Astrocyte of the hippocampus (primary cell): ENCODE measurements around the gene ZNF641.
A peak's percentile ranks its signal among the peaks of the same experiment; 100 is the strongest.

ENCODE experiments used
- DNase-seq: peaks from one replicate; pipeline ENCODE4 v3.0.0; 2011; ENCODE audit warnings: low read depth, low spot score

Gene ZNF641

DNA sequence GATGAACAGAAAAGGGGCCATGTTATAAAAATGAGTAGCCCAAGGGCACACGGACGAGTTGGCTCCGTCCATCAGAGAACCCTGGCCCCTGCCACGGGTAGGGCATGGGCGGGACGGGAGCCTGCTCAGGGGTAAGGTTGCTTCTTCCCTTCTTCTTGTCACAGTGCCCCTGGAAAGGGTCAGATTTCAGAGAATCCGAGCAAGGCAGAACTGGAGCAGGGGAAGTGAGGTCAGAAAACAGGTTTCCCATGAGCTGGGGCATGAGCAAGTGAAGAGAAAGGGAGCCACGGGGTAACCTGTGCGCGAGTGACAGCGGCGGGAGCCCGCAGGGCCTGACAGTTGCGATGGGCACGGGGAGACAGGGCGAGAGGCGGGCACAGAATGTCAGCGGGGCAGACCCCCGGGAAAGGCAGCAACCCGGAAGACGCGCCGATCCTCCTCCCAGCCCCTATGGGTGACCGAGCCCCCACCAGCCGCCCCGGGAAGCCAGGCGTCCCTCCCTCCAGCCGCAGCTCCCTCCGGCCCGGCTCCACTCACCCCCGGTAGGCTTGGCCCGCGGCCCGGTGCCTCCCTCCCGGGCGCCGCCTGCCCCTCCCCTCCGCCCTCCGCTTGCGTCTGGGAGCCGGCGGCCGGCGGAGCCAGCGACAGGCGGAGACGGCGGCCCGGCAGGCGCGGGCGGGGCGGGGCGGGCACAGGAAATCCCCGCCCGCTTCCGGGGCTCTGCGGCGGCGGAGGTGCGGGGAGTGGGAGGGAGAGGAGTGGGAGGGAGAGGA lies at the start of gene ZNF641:
TSS of gene ZNF641 (minus strand) at position 671 of the 773 bp plus-strand sequence. CDS start 2,829 bp downstream, outside the sequence.
- DNase-seq, result peak; percentile 93

- DNase-seq, result no peak
Measured at GRCh38 chr12:48390026-48390425, 39.3 kb upstream of the ZNF641 start.

- DNase-seq, result no peak
Measured at GRCh38 chr12:48389409-48389808, 38.7 kb upstream of the ZNF641 start.

- DNase-seq, result no peak
Measured at GRCh38 chr12:48388938-48389337, 38.2 kb upstream of the ZNF641 start.

GRCh38 chr12:48388460-48388859 lies 37.7 kb upstream of the ZNF641 start:
- DNase-seq, result peak; percentile 7

GRCh38 chr12:48380596-48380995 lies 29.9 kb upstream of the ZNF641 start:
- no peak for DNase-seq

DNA sequence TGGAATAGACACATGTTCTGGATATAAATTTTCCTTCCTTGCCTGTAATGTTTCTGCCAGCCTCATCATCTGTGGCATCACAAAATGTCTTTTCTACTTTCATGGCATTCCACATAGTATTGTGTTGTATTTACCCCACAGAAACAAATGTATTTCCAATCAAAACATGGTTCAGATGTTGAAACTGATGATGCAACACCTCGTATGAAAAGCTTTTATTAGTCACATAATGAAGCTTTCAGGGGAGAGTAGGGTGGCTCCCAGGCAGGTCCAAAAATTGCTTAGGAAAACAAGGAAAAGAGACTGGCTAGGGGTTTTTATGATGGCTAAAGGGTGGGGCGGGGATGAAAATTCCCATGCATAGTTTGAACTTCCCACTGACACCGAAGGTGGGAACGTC lies 29.1 kb upstream of the ZNF641 start:
- DNase-seq, result no peak

GRCh38 chr12:48377646-48378045 lies 26.9 kb upstream of the ZNF641 start:
- no peak for DNase-seq

DNA sequence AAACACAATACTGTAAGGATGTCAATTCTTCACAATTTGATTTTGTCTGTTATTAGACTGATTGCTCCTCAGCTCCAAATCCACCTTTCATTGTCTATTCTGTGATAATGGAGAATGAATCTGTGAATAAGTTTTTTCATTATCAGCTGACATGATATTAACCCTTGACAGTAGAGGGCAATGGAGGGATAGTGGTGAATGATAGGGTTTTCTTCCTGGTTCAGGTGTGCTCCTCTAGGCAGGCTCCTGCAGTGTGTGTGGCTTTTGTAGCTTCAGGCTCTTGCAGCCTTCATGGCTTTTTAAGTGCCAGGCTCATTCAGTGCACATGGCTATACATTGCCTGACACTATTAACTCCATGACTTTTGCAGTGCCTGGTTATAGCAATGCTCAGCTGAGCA lies 23.4 kb upstream of the ZNF641 start:
- no peak for DNase-seq

- DNase-seq, result peak; percentile 50
Measured at GRCh38 chr12:48366131-48366530, 15.4 kb upstream of the ZNF641 start.

DNA sequence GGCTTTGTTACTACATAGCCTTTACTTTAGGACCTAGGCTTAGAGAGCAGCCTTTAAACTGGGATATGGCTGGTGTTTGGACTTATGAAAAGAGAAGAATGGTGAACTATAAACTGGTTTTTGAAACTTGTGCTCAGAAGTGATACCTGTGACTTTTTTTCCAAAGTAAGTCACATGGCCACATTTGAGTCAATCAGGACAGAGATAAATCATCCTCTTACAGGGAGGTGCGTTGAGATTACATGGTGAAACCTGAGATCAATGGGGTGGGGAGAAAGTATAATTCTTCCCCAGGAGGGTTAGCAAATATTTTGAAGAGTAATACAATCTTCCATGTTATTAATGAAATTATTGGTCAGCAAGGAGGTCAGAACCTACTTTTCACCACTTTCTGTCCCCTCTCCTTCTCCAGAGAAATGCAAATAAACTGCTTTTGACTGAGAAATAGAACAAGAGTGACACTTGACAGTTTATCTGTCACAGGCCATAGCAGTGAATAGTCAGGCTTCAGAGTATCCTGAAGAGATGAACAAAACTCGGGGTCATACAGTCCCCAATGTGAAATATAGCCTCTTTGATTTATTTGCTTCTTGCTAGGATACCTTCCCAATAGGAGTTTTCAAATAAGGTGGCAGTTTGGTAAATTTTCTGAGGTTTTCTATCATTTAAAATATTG lies 11.1 kb upstream of the ZNF641 start:
- no peak for DNase-seq

DNA sequence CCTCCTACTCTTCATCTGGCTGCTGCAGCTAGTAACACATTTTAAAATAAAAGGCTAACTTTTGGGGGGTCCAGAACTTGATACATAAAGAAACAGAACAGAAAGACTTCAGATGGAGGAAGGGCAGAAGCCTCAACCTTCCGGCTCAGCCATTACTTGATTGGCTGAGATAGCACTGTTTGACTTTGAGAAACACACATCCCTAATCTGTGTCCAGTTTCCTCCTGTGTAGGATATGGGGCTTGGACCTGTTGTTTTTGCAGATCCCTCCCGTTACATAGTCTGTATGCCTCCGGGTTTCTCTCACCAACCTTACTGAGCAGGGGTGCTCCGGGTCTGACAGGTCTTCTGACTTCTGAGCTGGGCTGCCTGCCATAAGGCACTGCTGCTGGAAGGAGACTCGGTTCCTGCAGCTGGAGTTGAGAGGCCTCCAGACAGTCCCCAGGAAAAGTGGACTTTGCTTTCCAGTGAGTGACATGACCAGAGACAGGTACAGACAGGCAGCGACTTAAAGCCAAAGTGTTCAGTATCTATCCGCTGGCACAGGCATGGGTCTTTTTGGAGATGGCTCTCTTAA lies 8.3 kb upstream of the ZNF641 start:
- no peak for DNase-seq

DNA sequence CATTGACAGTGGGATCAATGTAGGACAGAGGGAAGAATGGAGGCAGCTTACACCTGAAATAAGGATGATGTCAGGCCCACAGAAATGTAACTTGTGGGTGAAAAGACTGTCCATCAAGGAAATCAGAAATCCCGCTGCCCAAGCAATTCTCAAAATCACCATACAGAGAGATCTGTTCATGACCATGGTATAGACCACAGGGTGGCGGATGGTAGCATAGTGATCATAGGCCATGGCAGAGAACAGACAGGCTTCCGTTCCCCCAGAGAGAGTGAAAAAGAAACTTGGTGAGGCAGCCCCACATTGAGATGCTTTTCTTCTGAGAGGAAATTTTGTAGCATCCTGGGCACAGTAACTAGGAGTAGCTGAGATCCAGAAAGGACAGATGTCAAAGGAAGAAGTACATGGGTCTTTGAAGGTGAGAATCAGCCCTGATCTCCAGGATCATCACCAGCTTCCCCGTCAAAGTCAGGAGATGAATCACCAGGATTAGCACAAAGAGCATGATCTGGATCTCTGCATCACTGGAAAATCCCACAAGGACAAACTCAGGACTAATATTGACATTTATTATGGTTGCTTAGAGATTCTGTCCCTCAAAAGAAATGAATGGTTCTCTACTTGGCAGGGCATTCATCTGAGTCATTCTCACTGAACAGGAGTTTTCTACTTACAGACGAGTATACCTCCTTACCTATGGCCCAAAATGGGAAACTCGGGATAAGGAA lies 5.5 kb upstream of the ZNF641 start:
- DNase-seq, result peak; percentile 7

- no peak for DNase-seq
Measured at GRCh38 chr12:48352157-48352760, 1.5 kb upstream of the ZNF641 start.

- DNase-seq, result peak; percentile 80
Measured at GRCh38 chr12:48351022-48351708, 446 bp upstream of the ZNF641 start.

DNA sequence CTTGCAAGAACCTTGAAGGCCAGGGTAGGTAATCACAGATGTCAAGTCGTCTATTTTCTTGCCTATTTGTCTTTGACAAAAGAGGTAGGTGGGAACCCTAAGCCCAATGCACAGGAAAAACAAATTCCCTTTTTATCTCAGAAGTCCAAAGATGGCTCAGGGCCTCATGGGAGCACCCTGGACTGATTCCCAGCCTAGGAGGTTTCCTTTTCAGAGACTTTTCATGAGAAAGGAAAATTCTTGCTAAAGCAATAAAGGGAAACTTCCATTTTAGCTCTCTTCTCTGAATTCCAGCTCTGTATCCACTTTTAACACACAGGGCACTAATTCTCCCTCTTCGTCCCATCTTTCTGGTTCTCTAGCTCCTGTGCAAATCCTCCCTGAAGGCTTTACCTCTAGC lies 1.2 kb downstream of the ZNF641 start:
- peak; percentile 37 for DNase-seq

- no peak for DNase-seq
Measured at GRCh38 chr12:48342980-48343379, 7.7 kb downstream of the ZNF641 start.

DNA sequence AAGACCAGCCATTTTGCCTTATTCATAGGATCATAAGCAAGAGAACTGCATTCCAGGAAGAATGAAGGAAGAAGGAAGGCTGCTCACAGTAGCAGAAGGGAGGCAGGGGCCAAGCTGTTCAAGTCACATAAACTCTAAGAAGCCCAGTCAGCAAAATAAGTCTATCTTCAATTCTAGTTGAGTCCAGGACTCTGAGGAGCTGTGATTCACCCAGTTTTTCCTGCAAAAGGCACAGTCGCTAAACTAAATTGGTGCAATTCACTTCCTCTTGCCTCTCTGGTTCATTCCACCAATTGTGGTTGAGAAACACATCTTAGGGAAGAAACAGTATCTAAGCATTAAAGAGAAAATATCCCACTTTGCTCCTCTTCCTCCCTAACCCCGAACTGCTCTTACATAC lies 9.8 kb downstream of the ZNF641 start:
- DNase-seq, result no peak

GRCh38 chr12:48339442-48340117 lies 11.1 kb downstream of the ZNF641 start:
- no peak for DNase-seq

DNA sequence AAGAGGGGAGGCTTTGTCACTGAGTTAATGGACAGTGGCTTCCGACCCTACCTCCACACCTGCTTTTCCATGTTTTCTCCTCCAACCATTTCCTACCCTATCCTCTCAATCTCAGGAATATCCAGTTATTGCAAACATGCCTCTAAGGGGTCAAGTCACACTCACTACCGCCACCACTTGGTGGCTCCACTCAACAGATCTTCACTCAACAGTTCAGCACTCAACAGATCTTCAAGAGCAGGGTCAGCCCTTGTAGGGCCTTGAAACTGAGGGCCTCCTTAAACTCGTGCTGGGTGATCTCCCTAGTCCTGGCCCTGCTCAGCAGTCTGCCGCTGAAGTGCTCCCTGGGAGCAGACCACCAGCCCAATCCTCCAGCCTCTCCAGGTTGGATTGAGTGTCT lies 14.2 kb downstream of the ZNF641 start:
- no peak for DNase-seq

DNA sequence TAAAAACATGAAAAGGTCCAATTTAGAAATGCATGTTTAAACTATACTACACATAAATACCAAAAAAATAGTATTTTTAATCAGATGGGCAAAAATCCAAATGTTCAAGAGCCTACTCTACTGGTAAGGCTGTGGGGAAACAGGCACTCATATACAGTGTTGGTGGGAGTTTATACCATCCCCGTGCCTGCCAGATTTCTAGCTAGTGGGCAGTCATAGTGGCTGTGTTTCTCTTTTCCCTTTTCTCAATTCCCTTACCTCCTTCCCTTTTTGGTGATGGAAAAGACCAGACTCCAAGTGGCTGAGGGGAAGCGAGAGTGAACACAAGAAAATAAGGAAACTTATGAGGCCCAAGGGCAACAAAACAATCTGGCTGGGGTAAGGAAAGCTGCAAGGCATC lies 14.7 kb downstream of the ZNF641 start:
- no peak for DNase-seq
